HEK293 (cell line): Measurements from ENCODE around the gene MYD88.

ENCODE experiments used
- CTCF ChIA-PET: fragments of 350-600 bp; formaldehyde crosslinking; extraction: SDS; loops from one replicate; lab custom pipeline; 2021; ENCODE audit warnings: antibody characterized with exemption; lab: Yijun Ruan, JAX
- POLR2A ChIA-PET: fragments of 300-600 bp; formaldehyde crosslinking; extraction: SDS; loops from one replicate; lab custom pipeline; 2020; ENCODE audit warnings: antibody characterized with exemption, inconsistent platforms; lab: Yijun Ruan, JAX
- H3K27ac ChIP-seq: fragments of 200-500 bp; sonication (Bioruptor generic); 2 replicates; pipeline ENCODE4 v1.5.1; 2014; ENCODE audit warnings: low read depth, low read length, control low read depth, inconsistent platforms; ENCODE audit errors: extremely low read depth
- H3K36me3 ChIP-seq, 2 experiments: fragments of 200-500 bp in 1 of 2; sonication (Bioruptor generic) in 1 of 2; 1 replicate in 1 of 2; 2 replicates in 1 of 2; pipeline ENCODE4 v1.5.1; 2014 to 2017; ENCODE audit warnings: inconsistent platforms in 2 of 2, low read length in 2 of 2; ENCODE audit not compliant: control insufficient read depth in 2 of 2, insufficient read depth in 1 of 2
- H3K4me1 ChIP-seq: fragments of 200-500 bp; sonication (Bioruptor generic); 2 replicates; pipeline ENCODE4 v1.5.1; 2014; ENCODE audit warnings: mild to moderate bottlenecking, low read length, inconsistent platforms; ENCODE audit not compliant: control insufficient read depth, insufficient read depth
- H3K4me3 ChIP-seq: 2 replicates; pipeline ENCODE4 v1.5.1; 2011; ENCODE audit warnings: low read depth, mild to moderate bottlenecking, control low read depth, low read length, moderate library complexity
- H3K9me3 ChIP-seq: fragments of 200-500 bp; sonication (Bioruptor generic); 2 replicates; pipeline ENCODE4 v1.5.1; 2014; ENCODE audit warnings: low read depth, low read length, inconsistent platforms; ENCODE audit not compliant: control insufficient read depth, insufficient read depth
- BCL11A ChIP-seq: fragments of 450-650 bp; formaldehyde crosslinking; IDR thresholded peaks from 2 replicates; pipeline ENCODE4 v1.5.1; 2016; ENCODE audit warnings: low read depth, missing biosample characterization, missing genetic modification characterization
- IKZF3 ChIP-seq: fragments of 450-650 bp; IDR thresholded peaks from 2 replicates; pipeline ENCODE4 v1.5.0; 2018; ENCODE audit warnings: missing biosample characterization, mild to moderate bottlenecking, missing genetic modification characterization, moderate library complexity
- MEIS1 ChIP-seq: sonication (generic); formaldehyde crosslinking; IDR thresholded peaks from 2 replicates; pipeline ENCODE4 v1.8.1; 2022; ENCODE audit warnings: missing genetic modification reagents, mild to moderate bottlenecking, borderline replicate concordance
- PRDM2 ChIP-seq: fragments of 450-650 bp; formaldehyde crosslinking; IDR thresholded peaks from 2 replicates; pipeline ENCODE4 v1.5.1; 2016; ENCODE audit warnings: missing biosample characterization, missing genetic modification characterization, borderline replicate concordance
- SALL2 ChIP-seq: fragments of 450-650 bp; formaldehyde crosslinking; IDR thresholded peaks from 2 replicates; pipeline ENCODE4 v1.5.0; 2017; ENCODE audit warnings: missing biosample characterization, mild to moderate bottlenecking, missing genetic modification characterization, borderline replicate concordance
- SP2 ChIP-seq: fragments of 450-650 bp; formaldehyde crosslinking; IDR thresholded peaks from 2 replicates; pipeline ENCODE4 v1.5.1; 2016; ENCODE audit warnings: missing biosample characterization, missing genetic modification characterization
- TRIM28 ChIP-seq: IDR thresholded peaks from 2 replicates; pipeline ENCODE4 v1.6.1; 2011; ENCODE audit warnings: low read length, control low read depth, borderline replicate concordance
- WT1 ChIP-seq: fragments of 450-650 bp; formaldehyde crosslinking; IDR thresholded peaks from 2 replicates; pipeline ENCODE4 v1.5.1; 2016; ENCODE audit warnings: missing biosample characterization, missing genetic modification characterization
- ZBTB17 ChIP-seq: fragments of 450-650 bp; formaldehyde crosslinking; IDR thresholded peaks from 2 replicates; pipeline ENCODE4 v1.5.1; 2016; ENCODE audit warnings: missing biosample characterization, missing genetic modification characterization
- ZBTB20 ChIP-seq: fragments of 450-650 bp; formaldehyde crosslinking; IDR thresholded peaks from 2 replicates; pipeline ENCODE4 v1.5.1; 2016; ENCODE audit warnings: missing biosample characterization, missing genetic modification characterization
- ZNF10 ChIP-seq: fragments of 450-650 bp; formaldehyde crosslinking; IDR thresholded peaks from 2 replicates; pipeline ENCODE4 v1.5.1; 2017; ENCODE audit warnings: missing biosample characterization, missing genetic modification characterization
- ZNF112 ChIP-seq: fragments of 450-650 bp; formaldehyde crosslinking; IDR thresholded peaks from 2 replicates; pipeline ENCODE4 v1.5.0; 2017; ENCODE audit warnings: missing biosample characterization, missing genetic modification characterization
- ZNF146 ChIP-seq: fragments of 450-650 bp; formaldehyde crosslinking; IDR thresholded peaks from 2 replicates; pipeline ENCODE4 v1.5.1; 2016; ENCODE audit warnings: missing biosample characterization, missing genetic modification characterization
- ZNF221 ChIP-seq: fragments of 450-650 bp; formaldehyde crosslinking; IDR thresholded peaks from 2 replicates; pipeline ENCODE4 v1.5.1; 2017; ENCODE audit warnings: missing biosample characterization, missing genetic modification characterization, borderline replicate concordance
- ZNF311 ChIP-seq: fragments of 450-650 bp; formaldehyde crosslinking; IDR thresholded peaks from 2 replicates; pipeline ENCODE4 v1.5.1; 2017; ENCODE audit warnings: missing biosample characterization, missing genetic modification characterization, borderline replicate concordance
- ZNF37A ChIP-seq: fragments of 450-650 bp; IDR thresholded peaks from 2 replicates; pipeline ENCODE4 v1.5.1; 2018; ENCODE audit warnings: missing biosample characterization, missing genetic modification characterization
- ZNF555 ChIP-seq: fragments of 450-650 bp; formaldehyde crosslinking; conservative IDR thresholded peaks from 2 replicates; pipeline ENCODE4 v1.5.1; 2017; ENCODE audit warnings: missing biosample characterization, mild to moderate bottlenecking, missing genetic modification characterization, inconsistent platforms
- ZNF585B ChIP-seq: fragments of 450-650 bp; formaldehyde crosslinking; IDR thresholded peaks from 2 replicates; pipeline ENCODE4 v1.5.1; 2016; ENCODE audit warnings: missing biosample characterization, missing genetic modification characterization
- ZNF677 ChIP-seq: fragments of 450-650 bp; IDR thresholded peaks from 2 replicates; pipeline ENCODE4 v1.5.0; 2018; ENCODE audit warnings: missing biosample characterization, mild to moderate bottlenecking, missing genetic modification characterization, moderate library complexity
- ZNF777 ChIP-seq: fragments of 450-650 bp; formaldehyde crosslinking; IDR thresholded peaks from 2 replicates; pipeline ENCODE4 v1.5.1; 2017; ENCODE audit warnings: missing biosample characterization, missing genetic modification characterization, borderline replicate concordance
- ZSCAN18 ChIP-seq: fragments of 450-650 bp; formaldehyde crosslinking; IDR thresholded peaks from 2 replicates; pipeline ENCODE4 v1.5.1; 2016; ENCODE audit warnings: missing biosample characterization, missing genetic modification characterization
- TF ChIP-seq, protein P1 (sequence below): fragments of 450-650 bp; formaldehyde crosslinking; IDR thresholded peaks from 2 replicates; pipeline ENCODE4 v1.5.1; 2016; ENCODE audit warnings: missing biosample characterization, missing genetic modification characterization
- TF ChIP-seq, protein P2 (sequence below): fragments of 450-650 bp; IDR thresholded peaks from 2 replicates; pipeline ENCODE4 v1.5.1; 2018; ENCODE audit warnings: missing biosample characterization, mild to moderate bottlenecking, missing genetic modification characterization
- TF ChIP-seq, protein P3 (sequence below): fragments of 450-650 bp; formaldehyde crosslinking; optimal IDR thresholded peaks from 2 replicates; pipeline ENCODE3; 2016; ENCODE audit warnings: missing biosample characterization, mild to moderate bottlenecking, missing genetic modification characterization

The MYD88 gene

GRCh38 chr3:38153221-38153620 lies 14.8 kb downstream of the MYD88 start:
- Histone ChIP-seq H3K9me3 (no peaks in the 10 kb centered on the region), H3K4me1 (peaks cover 4% of the 10 kb centered on the region; the same call in 1 of the 2 replicates), H3K4me3 (no peak overlapping the region), H3K27ac (no peak overlapping the region), H3K36me3 (no peaks in the 10 kb centered on the region)
- ChIA-PET POLR2A (no interaction called here), CTCF (interaction anchor here (0.6 to 0.7 kb wide), 2 partner anchors 115 to 156 kb away, joined by 3 read pairs; no protein-coding TSS in a partner anchor)
- TF ChIP-seq, protein P1, sequence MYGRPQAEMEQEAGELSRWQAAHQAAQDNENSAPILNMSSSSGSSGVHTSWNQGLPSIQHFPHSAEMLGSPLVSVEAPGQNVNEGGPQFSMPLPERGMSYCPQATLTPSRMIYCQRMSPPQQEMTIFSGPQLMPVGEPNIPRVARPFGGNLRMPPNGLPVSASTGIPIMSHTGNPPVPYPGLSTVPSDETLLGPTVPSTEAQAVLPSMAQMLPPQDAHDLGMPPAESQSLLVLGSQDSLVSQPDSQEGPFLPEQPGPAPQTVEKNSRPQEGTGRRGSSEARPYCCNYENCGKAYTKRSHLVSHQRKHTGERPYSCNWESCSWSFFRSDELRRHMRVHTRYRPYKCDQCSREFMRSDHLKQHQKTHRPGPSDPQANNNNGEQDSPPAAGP (tag by site-specific recombination), result no peak
- TF ChIP-seq ZNF112 (tag by site-specific recombination) (no peak), TRIM28 (no peak)

DNA sequence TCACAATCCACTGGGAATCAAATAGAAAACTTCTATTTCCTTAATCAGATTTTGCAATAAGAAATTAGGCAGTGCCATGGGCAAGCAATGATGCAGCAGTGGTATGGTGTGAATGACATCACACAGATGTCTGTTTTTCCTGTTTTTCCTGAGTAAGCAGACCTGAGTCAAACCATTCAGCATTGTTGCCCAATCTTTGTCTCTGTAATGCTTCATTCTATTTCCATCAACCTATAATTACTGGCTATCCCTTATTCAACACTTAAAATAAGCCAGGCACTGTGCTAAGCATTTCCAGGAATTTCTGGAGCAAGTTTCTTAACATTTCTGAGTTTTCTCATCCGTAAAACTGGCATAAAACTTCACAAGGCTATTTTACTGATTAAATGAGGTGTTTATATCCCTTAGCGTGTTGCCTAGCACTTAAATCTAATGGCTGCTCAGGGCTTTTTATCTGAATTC lies 15.6 kb downstream of the MYD88 start:
- CTCF ChIA-PET, result interaction anchor here (0.6 to 1.5 kb wide), 3 partner anchors 9 to 157 kb away, joined by 3 to 5 read pairs (median 3); no protein-coding TSS in a partner anchor
- Histone ChIP-seq H3K4me3 (no peak overlapping the region), H3K9me3 (no peaks in the 10 kb centered on the region), H3K27ac (no peak overlapping the region), H3K36me3 (no peaks in the 10 kb centered on the region), H3K4me1 (peaks cover 4% of the 10 kb centered on the region; the same call in 1 of the 2 replicates)
- POLR2A ChIA-PET, result interaction anchor here (1.2 to 1.6 kb wide), 2 partner anchors 11 to 17 kb away, joined by 3 to 5 read pairs; partner anchors contain the start of genes ACAA1 and OXSR1
- no peak for TF ChIP-seq ZNF677
- TF ChIP-seq ZNF221 (tag by site-specific recombination), result no peak
- no peak for TF ChIP-seq ZNF146
- no peak for TF ChIP-seq MEIS1
- no peak for TF ChIP-seq ZNF555 (tag by site-specific recombination)
- no peak for TF ChIP-seq ZNF112 (tag by site-specific recombination)
- TF ChIP-seq, protein P2, sequence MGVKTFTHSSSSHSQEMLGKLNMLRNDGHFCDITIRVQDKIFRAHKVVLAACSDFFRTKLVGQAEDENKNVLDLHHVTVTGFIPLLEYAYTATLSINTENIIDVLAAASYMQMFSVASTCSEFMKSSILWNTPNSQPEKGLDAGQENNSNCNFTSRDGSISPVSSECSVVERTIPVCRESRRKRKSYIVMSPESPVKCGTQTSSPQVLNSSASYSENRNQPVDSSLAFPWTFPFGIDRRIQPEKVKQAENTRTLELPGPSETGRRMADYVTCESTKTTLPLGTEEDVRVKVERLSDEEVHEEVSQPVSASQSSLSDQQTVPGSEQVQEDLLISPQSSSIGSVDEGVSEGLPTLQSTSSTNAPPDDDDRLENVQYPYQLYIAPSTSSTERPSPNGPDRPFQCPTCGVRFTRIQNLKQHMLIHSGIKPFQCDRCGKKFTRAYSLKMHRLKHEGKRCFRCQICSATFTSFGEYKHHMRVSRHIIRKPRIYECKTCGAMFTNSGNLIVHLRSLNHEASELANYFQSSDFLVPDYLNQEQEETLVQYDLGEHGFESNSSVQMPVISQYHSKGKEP, result peak; percentile 13; the same call in 1 of the 2 replicates
- TF ChIP-seq ZBTB17, result peak; percentile 64
- no peak for TF ChIP-seq SP2 (tag by site-specific recombination)
- no peak for TF ChIP-seq SALL2
- TF ChIP-seq IKZF3 (tag by site-specific recombination), result peak; percentile 72
- no peak for TF ChIP-seq ZSCAN18 (tag by site-specific recombination)
- TF ChIP-seq ZNF37A (tag by site-specific recombination), result 0 out of 2 replicates have a peak, but pooled peaks have one; percentile 21
- TF ChIP-seq ZNF311 (tag by site-specific recombination), result no peak
- no peak for TF ChIP-seq WT1 (tag by site-specific recombination)
- no peak for TF ChIP-seq PRDM2 (tag by site-specific recombination)
- TF ChIP-seq ZNF585B (tag by site-specific recombination), result no peak
- TF ChIP-seq, protein P3, sequence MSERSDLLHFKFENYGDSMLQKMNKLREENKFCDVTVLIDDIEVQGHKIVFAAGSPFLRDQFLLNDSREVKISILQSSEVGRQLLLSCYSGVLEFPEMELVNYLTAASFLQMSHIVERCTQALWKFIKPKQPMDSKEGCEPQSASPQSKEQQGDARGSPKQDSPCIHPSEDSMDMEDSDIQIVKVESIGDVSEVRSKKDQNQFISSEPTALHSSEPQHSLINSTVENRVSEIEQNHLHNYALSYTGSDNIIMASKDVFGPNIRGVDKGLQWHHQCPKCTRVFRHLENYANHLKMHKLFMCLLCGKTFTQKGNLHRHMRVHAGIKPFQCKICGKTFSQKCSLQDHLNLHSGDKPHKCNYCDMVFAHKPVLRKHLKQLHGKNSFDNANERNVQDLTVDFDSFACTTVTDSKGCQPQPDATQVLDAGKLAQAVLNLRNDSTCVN (tag by site-specific recombination), result no peak
- TF ChIP-seq ZNF10 (tag by site-specific recombination), result no peak
- no peak for TF ChIP-seq ZBTB20
- TF ChIP-seq ZNF777 (tag by site-specific recombination), result no peak
- no peak for TF ChIP-seq BCL11A (tag by site-specific recombination)
